Dermis microvascular lymphatic vessel endothelial cell (primary cell): ENCODE measurements around the gene PLVAP. TPM values are rescaled to one million over a fixed set of nuclear protein-coding genes. Genes with fewer than 3 reads are reported as not detected.

Experiments used
- DNase-seq, 2 donors: peaks; one replicate each; pipeline versions ENCODE4 v3.0.0 to v3.0.0-alpha.2; 2010; ENCODE audit warnings: low read depth in 2 of 2
- total RNA-seq: library from RNA; depleted of rRNA; stranded (reverse); fragments of >200 nt; gene quantifications from 2 replicates; pipeline ENCODE4 v1.2.1, GENCODE V29; 2014

The PLVAP gene
- total RNA-seq, 1 donor from 2014 or later = 5.9 TPM

DNA sequence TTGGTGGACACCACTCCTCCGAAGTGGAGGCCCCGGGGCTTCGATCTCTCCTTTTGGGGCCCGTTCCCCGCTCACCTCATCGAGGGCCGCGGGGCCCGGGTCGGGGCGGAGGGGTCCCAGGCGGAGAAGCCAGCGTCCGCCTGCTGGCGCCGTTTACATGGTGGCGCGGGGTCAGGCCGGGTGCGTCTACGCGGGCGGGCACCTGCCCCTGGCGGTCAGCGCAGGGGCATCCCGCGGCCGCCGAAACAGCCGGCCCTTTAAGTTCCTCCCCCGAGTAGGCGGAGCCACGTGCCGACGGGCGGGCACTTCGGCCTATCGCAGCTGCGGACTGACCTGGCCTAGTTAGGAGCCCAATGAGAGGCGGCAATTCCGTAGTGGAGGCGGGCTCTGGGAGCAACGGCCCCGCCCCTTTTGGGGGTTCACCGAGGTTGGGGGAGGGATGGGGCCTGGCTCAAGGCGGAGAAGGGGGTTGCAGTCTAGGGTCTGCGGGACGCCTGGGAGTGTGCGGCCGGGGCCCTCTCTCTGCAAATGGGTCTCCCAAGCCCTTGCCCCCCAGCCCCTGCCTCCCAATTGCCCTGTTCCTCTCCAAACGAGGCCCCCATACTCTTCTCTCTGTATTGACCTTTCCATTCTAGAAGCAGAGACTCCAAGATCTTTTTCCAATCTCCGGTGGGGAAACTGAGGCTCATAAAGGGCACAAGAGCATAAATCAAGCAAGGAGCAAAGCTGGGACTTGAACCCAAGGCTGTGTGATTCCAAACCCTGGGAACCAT is 73.8 kb downstream of the PLVAP start, which contains the start of gene ABHD8:
Gene ABHD8 (minus strand): TSS at position 259 of the 773 bp plus-strand sequence. CDS start 1,809 bp downstream, outside the sequence.
- peak; percentile 90 to 95 for DNase-seq

DNA sequence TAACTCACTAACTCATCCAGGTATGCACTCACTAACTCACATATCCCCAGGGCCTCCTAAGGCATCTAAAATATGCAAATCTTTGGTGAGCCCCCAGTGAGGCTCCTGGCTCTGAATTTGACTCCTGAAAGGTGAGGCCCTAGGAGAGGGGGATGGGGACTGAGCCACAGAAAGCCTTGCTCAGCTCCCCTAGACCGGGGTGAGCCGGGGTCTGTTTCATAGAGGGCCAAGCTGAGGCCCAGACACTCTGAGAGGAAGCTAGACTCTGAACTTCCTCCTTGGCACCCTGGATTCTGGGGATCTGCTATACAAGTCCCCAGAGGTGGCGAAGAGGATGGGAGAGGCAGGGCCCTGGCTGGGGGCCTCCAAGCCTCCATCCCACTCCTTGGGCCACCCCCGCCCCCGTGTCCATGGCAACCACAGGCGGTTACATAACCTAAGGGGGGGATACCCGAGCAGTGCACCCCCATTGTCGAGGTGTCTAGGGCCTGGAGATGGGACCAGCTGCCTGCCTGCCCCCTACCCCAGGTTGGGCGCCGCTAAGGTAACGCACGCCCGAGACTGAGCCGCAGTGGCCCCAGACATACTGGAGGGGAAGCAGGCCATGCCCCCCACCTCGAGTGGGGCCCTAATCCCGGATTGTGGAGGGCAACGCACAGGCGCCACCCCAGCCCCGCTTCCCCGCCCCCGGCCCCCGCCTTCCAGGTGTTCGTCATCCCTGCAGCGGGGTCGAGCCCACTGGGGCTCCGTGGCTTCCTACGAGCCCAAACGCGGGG is 74.6 kb downstream of the PLVAP start:
- DNase-seq = no peak

Other genes starting within 250 kb of the PLVAP start
- 11.6 and 15.4 TPM in 2 replicates for gene USE1, start 162.0 kb downstream of the PLVAP start, total RNA-seq
- gene OCEL1, start 151.1 kb downstream of the PLVAP start, total RNA-seq = 2.1 and 7.0 TPM in 2 replicates
- gene NR2F6, start 131.4 kb downstream of the PLVAP start, total RNA-seq = 31.6 and 32.9 TPM in 2 replicates
- gene USHBP1, start 112.6 kb downstream of the PLVAP start, total RNA-seq = 20.9 and 37.4 TPM in 2 replicates
- 80.7 and 95.3 TPM in 2 replicates for gene BABAM1, start 109.9 kb downstream of the PLVAP start, total RNA-seq
- 0.51 and 0.63 TPM in 2 replicates for gene ANKLE1, start 95.4 kb downstream of the PLVAP start, total RNA-seq
- gene ABHD8, start 73.9 kb downstream of the PLVAP start, total RNA-seq = 5.1 and 8.2 TPM in 2 replicates
- 42.1 and 46.1 TPM in 2 replicates for gene MRPL34, start 71.5 kb downstream of the PLVAP start, total RNA-seq
- gene DDA1, start 67.8 kb downstream of the PLVAP start, total RNA-seq = 18.2 and 24.5 TPM in 2 replicates
- 1.8 and 2.8 TPM in 2 replicates for gene ANO8, start 42.5 kb downstream of the PLVAP start, total RNA-seq
- 7.6 and 9.1 TPM in 2 replicates for gene GTPBP3, start 39.8 kb downstream of the PLVAP start, total RNA-seq
- not detected in 2 replicates for gene CCDC194, start 16.9 kb upstream of the PLVAP start, total RNA-seq
- 1.9 and 4.0 TPM in 2 replicates for gene BST2, start 28.3 kb upstream of the PLVAP start, total RNA-seq
- 29.4 and 41.7 TPM in 2 replicates for gene MVB12A, start 42.7 kb upstream of the PLVAP start, total RNA-seq
- not detected in 2 replicates for gene TMEM221, start 71.3 kb upstream of the PLVAP start, total RNA-seq
- gene NXNL1, start 83.6 kb upstream of the PLVAP start, total RNA-seq = not detected in 2 replicates
- gene SLC27A1, start 93.2 kb upstream of the PLVAP start, total RNA-seq = 13.2 and 22.4 TPM in 2 replicates
- gene PGLS, start 134.3 kb upstream of the PLVAP start, total RNA-seq = 32.6 and 80.5 TPM in 2 replicates
- gene COLGALT1, start 178.3 kb upstream of the PLVAP start, total RNA-seq = 57.9 and 60.7 TPM in 2 replicates